K562 treated with DMSO at 1 percent for 48 hours (cell line): ENCODE data around the gene SLC48A1. TPM values are rescaled to one million over a fixed set of nuclear protein-coding genes. Genes with fewer than 3 reads are reported as not detected.

Source experiments
- total RNA-seq: library from RNA; unstranded; fragments of 300-600 nt; gene quantifications from 2 replicates; pipeline ENCODE4 v1.2.3, GENCODE V29; 2022; ENCODE audit warnings: low replicate concordance; ENCODE audit errors: extremely low read depth

The SLC48A1 gene
- not detected in 2 replicates for total RNA-seq

GRCh38 chr12:47773062-47773857, at the start of gene SLC48A1:
Gene SLC48A1, plus strand, starts transcription at chr12:47773238. Its CDS starts 67 bp downstream, at chr12:47773305.

GRCh38 chr12:47725091-47725772, 47.8 kb upstream of the SLC48A1 start, which contains the start of gene ENDOU:
Gene ENDOU, minus strand, starts transcription at chr12:47725490. Its CDS starts 77 bp downstream, at chr12:47725413.

GRCh38 chr12:47758834-47759690, 14.0 kb upstream of the SLC48A1 start, which contains the start of gene RAPGEF3:
Gene RAPGEF3, minus strand, starts transcription at chr12:47758880. Its CDS starts 324 bp downstream, at chr12:47758556.

GRCh38 chr12:47819896-47820630, 47.0 kb downstream of the SLC48A1 start, which contains the start of gene HDAC7:
Gene HDAC7, minus strand, starts transcription at chr12:47819903. Its CDS starts 118 bp downstream, at chr12:47819785.

Other genes starting within 250 kb of the SLC48A1 start
- not detected in 2 replicates for gene RPAP3, start 67.2 kb upstream of the SLC48A1 start, total RNA-seq
- gene ENDOU, start 47.7 kb upstream of the SLC48A1 start, total RNA-seq: not detected in 2 replicates
- not detected in 2 replicates for gene RAPGEF3, start 14.4 kb upstream of the SLC48A1 start, total RNA-seq
- not detected in 2 replicates for gene HDAC7, start 46.7 kb downstream of the SLC48A1 start, total RNA-seq
- not detected in 2 replicates for gene VDR, start 131.8 kb downstream of the SLC48A1 start, total RNA-seq
- not detected in 2 replicates for gene TMEM106C, start 190.4 kb downstream of the SLC48A1 start, total RNA-seq
- gene COL2A1, start 231.2 kb downstream of the SLC48A1 start, total RNA-seq: not detected in 2 replicates